Measurements from ENCODE around the gene CELA3B.

CELA3B gene

DNA sequence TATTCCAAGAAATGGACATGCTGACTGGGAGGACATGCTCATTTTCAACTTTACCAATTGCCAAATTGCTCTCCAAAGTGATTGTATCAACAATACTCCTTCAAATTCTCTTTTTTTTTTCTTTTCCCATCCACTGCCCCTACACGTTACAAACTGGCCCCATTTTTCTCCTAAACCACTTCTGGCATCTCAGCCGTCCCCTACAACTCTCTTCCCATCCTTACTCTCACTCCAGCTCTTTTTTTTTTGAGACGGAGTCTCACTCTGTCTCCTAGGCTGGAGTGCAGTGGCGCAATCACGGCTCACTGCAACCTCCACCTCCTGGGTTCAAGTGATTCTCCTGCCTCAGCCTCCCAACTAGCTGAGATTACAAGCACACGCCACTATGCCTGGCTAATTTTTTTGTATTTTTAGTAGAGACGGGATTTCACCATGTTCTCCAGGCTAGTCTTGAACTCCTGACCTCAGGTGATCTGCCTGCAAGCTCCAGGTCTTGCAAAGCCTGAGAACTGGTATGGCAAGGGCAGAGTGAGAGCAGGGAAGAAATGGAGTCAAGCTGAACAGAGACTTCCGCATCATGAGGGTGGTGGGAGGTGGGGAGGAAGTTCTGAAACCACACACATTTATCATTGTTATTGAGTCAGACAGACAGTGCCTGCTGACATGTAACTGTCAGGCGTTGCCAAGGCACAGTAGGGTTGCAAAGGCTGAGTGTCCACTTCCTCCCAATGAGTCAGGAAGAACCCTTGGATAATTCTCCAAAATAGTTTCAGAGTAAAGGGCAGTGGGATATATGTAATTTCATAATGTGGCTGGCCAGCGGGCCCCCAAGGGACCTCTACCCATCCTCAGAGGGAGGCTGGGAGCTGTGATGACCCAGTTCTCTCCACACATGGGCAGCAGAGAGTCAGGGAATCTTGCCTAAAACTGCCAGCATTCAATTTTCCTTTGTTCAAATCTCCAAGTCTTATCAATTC is 42.0 kb downstream of the CELA3B start:
- H3K4me3 ChIP-seq (ENCODE audit: low read depth, low read length) = no peak overlapping the region
- H3K4me2 ChIP-seq (ENCODE audit: low read length) = no peak overlapping the region
- no peaks in the 10 kb centered on the region for H3K36me3 ChIP-seq (ENCODE audit: control insufficient read depth, insufficient read depth, low read length)
- H3K27me3 ChIP-seq (ENCODE audit: control insufficient read depth, insufficient read depth, low read length) = no peaks in the 10 kb centered on the region
- H3K4me1 ChIP-seq = no peaks in the 10 kb centered on the region
- no peak overlapping the region for H2AFZ ChIP-seq
- H3K79me2 ChIP-seq = no peaks in the 10 kb centered on the region
- no peak overlapping the region for H3K27ac ChIP-seq
- TF ChIP-seq, protein P1, sequence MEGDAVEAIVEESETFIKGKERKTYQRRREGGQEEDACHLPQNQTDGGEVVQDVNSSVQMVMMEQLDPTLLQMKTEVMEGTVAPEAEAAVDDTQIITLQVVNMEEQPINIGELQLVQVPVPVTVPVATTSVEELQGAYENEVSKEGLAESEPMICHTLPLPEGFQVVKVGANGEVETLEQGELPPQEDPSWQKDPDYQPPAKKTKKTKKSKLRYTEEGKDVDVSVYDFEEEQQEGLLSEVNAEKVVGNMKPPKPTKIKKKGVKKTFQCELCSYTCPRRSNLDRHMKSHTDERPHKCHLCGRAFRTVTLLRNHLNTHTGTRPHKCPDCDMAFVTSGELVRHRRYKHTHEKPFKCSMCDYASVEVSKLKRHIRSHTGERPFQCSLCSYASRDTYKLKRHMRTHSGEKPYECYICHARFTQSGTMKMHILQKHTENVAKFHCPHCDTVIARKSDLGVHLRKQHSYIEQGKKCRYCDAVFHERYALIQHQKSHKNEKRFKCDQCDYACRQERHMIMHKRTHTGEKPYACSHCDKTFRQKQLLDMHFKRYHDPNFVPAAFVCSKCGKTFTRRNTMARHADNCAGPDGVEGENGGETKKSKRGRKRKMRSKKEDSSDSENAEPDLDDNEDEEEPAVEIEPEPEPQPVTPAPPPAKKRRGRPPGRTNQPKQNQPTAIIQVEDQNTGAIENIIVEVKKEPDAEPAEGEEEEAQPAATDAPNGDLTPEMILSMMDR (IDR thresholded peaks at IDR 0.05) = no peak
- H3K9ac ChIP-seq = no peak overlapping the region
- no peaks in the 10 kb centered on the region for H3K9me3 ChIP-seq (ENCODE audit: control insufficient read depth, low read length)

DNA sequence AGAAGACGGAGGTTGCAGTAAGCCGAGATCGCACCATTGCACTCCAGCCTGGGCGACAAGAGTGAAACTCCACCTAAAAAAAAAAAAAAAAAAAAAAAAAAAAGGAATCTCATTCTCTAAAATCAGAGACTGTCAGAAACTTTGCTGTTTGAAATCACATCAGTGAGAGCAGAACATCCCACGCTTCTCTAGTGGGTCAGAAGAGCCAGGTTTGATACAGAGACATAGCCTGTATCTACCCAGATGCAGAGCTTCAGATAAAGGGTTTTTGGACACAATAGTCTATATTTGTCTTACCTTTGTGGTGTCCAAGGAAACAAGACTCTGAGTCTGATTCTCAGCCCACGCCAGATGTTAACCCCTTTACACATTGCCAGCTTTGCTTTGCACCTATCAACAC is 44.2 kb downstream of the CELA3B start:
- no peaks in the 10 kb centered on the region for H3K27me3 ChIP-seq (ENCODE audit: control insufficient read depth, insufficient read depth, low read length)
- H2AFZ ChIP-seq = no peak overlapping the region
- H3K4me3 ChIP-seq (ENCODE audit: low read depth, low read length) = no peak overlapping the region
- H3K9me3 ChIP-seq (ENCODE audit: control insufficient read depth, low read length) = no peaks in the 10 kb centered on the region
- no peak overlapping the region for H3K9ac ChIP-seq
- no peaks in the 10 kb centered on the region for H3K79me2 ChIP-seq
- TF ChIP-seq, protein P1 (IDR thresholded peaks at IDR 0.05) = no peak
- H3K27ac ChIP-seq = no peak overlapping the region
- H3K4me1 ChIP-seq = no peaks in the 10 kb centered on the region
- H3K4me2 ChIP-seq (ENCODE audit: low read length) = no peak overlapping the region
- no peaks in the 10 kb centered on the region for H3K36me3 ChIP-seq (ENCODE audit: control insufficient read depth, insufficient read depth, low read length)

DNA sequence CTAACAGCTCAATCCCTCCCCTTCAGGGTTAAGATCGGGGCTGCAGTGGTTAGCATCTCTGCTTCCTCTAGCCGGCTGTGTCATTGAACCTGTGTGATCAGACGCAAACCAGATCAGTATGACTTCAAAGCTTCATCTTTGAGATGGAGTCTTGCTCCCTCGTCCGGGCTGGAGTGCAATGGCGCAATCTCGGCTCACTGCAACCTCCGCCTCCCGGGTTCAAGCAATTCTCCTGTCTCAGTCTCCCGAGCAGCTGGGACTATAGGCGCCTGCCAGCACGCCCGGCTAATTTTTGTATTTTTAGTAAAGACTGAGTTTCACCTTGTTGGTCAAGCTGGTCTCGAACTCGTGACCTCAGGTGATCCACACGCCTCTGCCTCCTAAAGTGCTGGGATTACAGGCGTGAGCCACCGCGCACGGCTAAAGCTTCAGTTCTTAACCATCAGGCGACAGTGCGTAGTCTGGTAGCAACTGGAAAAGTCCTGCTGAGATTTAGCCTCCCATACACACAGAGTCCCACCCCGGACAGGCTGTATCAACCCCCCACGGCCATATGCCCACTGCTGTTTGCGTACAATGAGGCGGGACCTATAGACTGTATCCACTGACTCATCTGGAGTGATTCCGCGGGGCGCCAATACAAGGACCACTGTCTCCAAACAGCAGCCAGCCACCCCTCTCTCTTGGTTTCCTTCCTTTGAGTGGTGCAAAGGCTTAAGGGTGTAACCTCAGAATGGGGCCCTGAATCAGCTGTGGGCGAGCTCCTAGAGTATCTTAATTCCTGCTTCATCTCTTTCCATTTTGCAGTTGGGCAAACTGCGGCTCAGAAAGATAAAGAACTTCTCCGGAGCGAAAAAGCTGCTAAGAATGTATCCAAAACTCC is 47.9 kb downstream of the CELA3B start:
- peak overlapping the region; percentile 71 for H3K4me2 ChIP-seq (ENCODE audit: low read length)
- H3K79me2 ChIP-seq = no peaks in the 10 kb centered on the region
- H3K4me1 ChIP-seq = no peaks in the 10 kb centered on the region
- TF ChIP-seq, protein P1 (IDR thresholded peaks at IDR 0.05) = no peak
- no peak overlapping the region for H3K9ac ChIP-seq
- no peaks in the 10 kb centered on the region for H3K27me3 ChIP-seq (ENCODE audit: control insufficient read depth, insufficient read depth, low read length)
- peak overlapping the region; percentile 93 for H2AFZ ChIP-seq
- peak overlapping the region; percentile 92 for H3K27ac ChIP-seq
- H3K36me3 ChIP-seq (ENCODE audit: control insufficient read depth, insufficient read depth, low read length) = no peaks in the 10 kb centered on the region
- peak overlapping the region; percentile 99 for H3K4me3 ChIP-seq (ENCODE audit: low read depth, low read length)
- no peaks in the 10 kb centered on the region for H3K9me3 ChIP-seq (ENCODE audit: control insufficient read depth, low read length)

DNA sequence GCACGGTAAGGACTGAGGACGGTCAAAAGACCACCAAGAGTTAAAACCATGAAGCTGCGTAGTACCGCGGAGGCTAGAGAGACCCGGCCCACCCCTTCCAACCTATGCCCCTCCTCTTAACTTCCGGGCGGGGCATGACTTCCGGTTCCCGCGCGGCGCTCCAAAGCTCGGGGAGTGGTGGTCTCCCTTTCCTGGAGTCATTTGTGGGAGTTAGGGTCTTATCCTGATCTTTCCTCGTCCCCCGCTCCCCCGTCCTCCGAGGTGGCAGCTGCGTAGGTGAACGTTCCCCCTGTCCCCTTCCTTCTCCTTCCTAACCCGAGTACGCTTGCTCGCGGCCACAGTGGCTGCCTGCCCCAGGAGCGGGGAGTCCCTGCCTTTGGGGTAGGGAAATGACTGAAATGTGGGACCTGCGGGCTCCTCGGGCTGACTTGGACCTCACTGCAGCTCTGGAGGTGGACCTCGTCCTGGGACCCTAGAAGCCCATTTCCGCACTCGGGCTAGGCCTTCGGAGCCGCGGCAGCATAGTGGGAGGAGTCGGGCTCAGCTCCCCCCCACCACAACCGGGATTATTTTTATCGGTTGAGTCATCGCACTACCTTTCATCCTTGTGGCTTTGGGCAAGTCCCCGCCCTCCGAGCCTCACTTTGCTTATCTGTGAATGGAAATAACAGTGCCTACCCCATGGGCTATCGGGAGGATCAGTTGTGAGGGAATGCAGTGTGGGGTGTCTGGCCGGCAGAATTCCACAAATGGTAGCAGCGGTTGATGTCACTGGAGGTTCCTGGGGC is 48.7 kb downstream of the CELA3B start:
- Histone ChIP-seq H3K9me3 (ENCODE audit: control insufficient read depth, low read length) (no peaks in the 10 kb centered on the region), H3K79me2 (no peaks in the 10 kb centered on the region), H3K27ac (peak overlapping the region; percentile 92), H3K4me3 (ENCODE audit: low read depth, low read length) (peak overlapping the region; percentile 99), H3K9ac (peak overlapping the region; percentile 72), H2AFZ (peak overlapping the region; percentile 93), H3K27me3 (ENCODE audit: control insufficient read depth, insufficient read depth, low read length) (no peaks in the 10 kb centered on the region), H3K36me3 (ENCODE audit: control insufficient read depth, insufficient read depth, low read length) (no peaks in the 10 kb centered on the region), H3K4me2 (ENCODE audit: low read length) (peak overlapping the region; percentile 71), H3K4me1 (no peaks in the 10 kb centered on the region)
- TF ChIP-seq, protein P1 (IDR thresholded peaks at IDR 0.05) = no peak

Measured in parathyroid adenoma (tissue), 2 donors.